T-helper 17 cell (primary cell): ENCODE data around the gene CUL1. TPM values are rescaled to one million over a fixed set of nuclear protein-coding genes. Genes with fewer than 3 reads are reported as not detected.

Experiments used
- ATAC-seq: fragments of 150-1000 bp; cut with Tn5 transposase; 2 replicates; pipeline ENCODE4 v1.10.0; 2021; ENCODE audit warnings: mild to moderate bottlenecking, moderate library complexity
- DNase-seq, 3 donors: peaks; one replicate each; pipeline versions ENCODE4 v3.0.0 to v3.0.0-alpha.2; 2020 to 2021
- H3K9me3 ChIP-seq: one replicate; pipeline ENCODE4 v1.7.0; 2013; ENCODE audit warnings: low read length, mild to moderate bottlenecking; ENCODE audit not compliant: control insufficient read depth, poor library complexity, severe bottlenecking
- H3K27ac Mint-ChIP-seq: one replicate; pipeline ENCODE4 v1.8.0; 2022; ENCODE audit warnings: mild to moderate bottlenecking, moderate library complexity, mixed read lengths
- H3K27me3 Mint-ChIP-seq: one replicate; pipeline ENCODE4 v1.8.0; 2022; ENCODE audit warnings: mixed read lengths
- H3K36me3 Mint-ChIP-seq: one replicate; pipeline ENCODE4 v1.8.0; 2022; ENCODE audit warnings: low read depth, mixed read lengths
- H3K4me1 Mint-ChIP-seq: one replicate; pipeline ENCODE4 v1.8.0; 2022; ENCODE audit warnings: mild to moderate bottlenecking, mixed read lengths
- H3K4me3 Mint-ChIP-seq: one replicate; pipeline ENCODE4 v1.8.0; 2022; ENCODE audit warnings: mild to moderate bottlenecking, moderate library complexity, mixed read lengths
- total RNA-seq, 4 donors: library from RNA in 2 of 4; stranded (reverse) in 2 of 4; gene quantifications; one replicate each; pipeline ENCODE4 v1.2.3 and lab custom pipeline; 2022 to 2026

The CUL1 gene
- total RNA-seq, 2 donors from 2014 or later: 39.7 to 41.4 TPM

DNA sequence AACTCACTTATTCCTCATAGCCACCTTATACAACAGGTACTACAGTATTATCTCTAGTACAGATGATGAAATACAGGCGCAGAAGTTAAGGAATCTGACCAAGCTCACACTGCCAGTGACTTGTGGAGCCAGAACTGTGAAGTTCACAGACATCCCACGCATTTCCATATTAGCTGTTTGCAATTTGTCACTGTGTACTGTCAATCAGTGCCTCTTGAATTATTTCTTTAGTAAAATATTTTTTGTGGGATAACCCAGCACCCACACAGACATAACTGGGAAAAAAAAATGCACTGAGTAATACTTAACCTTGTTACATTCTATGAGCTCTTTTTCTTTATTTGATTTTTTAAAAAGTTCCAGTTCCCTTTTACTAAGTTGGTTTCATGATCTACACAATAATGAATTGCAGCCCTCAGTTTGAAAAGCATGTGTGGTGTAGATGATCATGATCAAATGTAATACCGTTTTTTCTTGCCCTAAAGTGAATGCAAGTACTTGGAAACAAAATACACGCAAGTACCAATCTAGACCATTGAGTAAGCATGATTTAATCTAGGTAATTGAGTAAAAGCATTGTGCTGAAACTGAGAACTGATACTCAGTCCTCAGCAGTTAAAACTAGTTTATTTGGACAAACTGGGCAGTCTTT, 14.1 kb downstream of the CUL1 start:
- peaks cover 56% of the 10 kb centered on the region for H3K4me1 Mint-ChIP-seq

DNA sequence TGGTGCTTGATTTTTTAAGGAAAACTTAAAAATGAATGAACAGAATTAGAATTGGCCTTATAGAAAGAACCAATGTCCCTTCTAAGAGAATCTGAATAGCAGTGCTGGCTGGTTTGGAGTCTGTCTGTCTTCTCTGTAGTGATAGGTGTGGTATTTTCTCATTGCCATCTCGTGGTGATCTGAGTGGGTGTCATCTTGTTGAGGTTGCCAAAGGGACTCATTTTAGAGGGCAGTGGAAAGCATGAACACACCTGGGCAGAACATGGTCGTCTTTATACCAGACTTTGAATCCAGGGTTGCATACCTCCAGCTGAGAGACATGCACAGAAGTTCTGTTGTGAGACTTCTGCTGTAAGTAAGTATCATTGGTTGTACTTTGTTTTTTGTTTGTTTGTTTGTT, 15.8 kb downstream of the CUL1 start:
- Mint-ChIP-seq H3K4me1 (peaks cover 52% of the 10 kb centered on the region), H3K27me3 (no peaks in the 10 kb centered on the region), H3K27ac (peak overlapping the region; percentile 3), H3K4me3 (peak overlapping the region; percentile 21), H3K36me3 (no peaks in the 10 kb centered on the region)
- DNase-seq: no peak
- no peaks in the 10 kb centered on the region for H3K9me3 ChIP-seq
- ATAC-seq: no peak

More for the DNA sequence above, 14.1 kb downstream of the CUL1 start:
- no peak overlapping the region for H3K4me3 Mint-ChIP-seq
- ATAC-seq (no peak), DNase-seq (no peak)
- H3K36me3 Mint-ChIP-seq: no peaks in the 10 kb centered on the region
- H3K27me3 Mint-ChIP-seq: no peaks in the 10 kb centered on the region
- H3K9me3 ChIP-seq: no peaks in the 10 kb centered on the region
- H3K27ac Mint-ChIP-seq: peak overlapping the region; percentile 3

DNA sequence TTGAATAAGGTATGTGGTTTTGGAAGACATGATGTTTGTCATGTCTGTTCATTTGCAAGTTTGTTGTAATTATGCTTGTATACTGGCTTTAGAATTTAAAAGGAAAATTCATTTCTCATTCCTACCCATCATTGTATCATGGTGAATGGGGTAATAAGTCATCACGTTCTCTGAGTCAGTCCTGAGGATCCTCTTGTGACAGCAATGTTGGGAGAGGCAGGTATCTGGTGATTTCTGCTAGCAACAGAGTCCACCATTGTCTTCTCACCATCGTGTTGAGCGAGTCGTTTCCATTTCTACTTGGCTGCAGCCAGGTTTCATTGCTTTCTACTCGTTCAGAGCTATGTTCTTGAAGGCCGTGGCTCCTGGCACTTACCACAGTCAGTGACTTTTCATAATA, 16.3 kb downstream of the CUL1 start:
- Mint-ChIP-seq H3K4me1 (peaks cover 53% of the 10 kb centered on the region), H3K4me3 (peak overlapping the region; percentile 3), H3K27ac (no peak overlapping the region), H3K27me3 (no peaks in the 10 kb centered on the region), H3K36me3 (no peaks in the 10 kb centered on the region)
- no peak for ATAC-seq
- DNase-seq: no peak
- no peaks in the 10 kb centered on the region for H3K9me3 ChIP-seq

DNA sequence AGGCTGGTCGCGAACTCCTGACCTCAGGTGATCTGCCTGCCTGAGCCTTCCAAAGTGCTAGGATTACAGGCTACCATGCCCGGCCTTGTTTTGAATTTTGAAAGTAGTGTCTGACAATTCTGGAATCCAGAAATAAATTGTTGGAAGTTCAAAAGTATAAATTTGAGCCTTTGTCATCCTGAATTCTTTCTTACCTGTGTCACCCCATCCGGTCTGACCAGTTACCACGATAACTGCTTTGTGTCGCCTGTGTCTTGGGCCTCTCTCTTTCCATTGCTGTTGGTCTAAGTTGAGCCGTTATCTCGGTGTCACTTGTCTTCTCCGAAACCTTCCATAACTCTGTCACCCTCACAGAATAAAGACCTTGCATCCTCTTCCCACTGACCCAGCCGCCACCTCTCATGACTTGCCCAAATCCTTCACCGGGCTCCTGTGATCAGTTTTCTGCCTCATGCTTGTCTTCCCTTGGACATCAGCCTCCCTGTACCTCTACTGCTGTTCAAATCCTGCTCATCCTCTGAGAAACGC, 18.6 kb downstream of the CUL1 start:
- Mint-ChIP-seq H3K4me3 (no peak overlapping the region), H3K4me1 (peaks cover 57% of the 10 kb centered on the region)

DNA sequence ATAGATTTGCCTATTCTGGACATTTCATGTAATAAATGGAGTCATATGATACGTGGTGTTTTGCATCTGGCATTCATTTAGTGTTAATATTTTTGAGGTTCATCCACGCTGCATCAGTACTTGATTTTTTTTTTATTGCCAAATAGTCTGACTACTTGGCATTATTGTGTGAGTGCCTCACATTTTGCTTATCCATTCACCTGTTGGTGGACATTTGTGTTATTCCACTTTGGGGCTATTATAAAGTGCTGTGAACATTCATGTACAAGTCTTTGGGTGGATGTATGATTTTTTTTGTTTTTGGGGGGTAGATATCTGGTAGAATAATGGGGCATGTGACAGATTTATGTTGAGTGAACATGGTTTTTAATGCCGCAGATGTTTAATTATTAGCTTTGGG, 19.7 kb downstream of the CUL1 start:
- DNase-seq (no peak), ATAC-seq (no peak)
- Mint-ChIP-seq H3K27me3 (no peaks in the 10 kb centered on the region), H3K36me3 (no peaks in the 10 kb centered on the region), H3K4me1 (peaks cover 58% of the 10 kb centered on the region), H3K4me3 (no peak overlapping the region), H3K27ac (no peak overlapping the region)
- H3K9me3 ChIP-seq: no peaks in the 10 kb centered on the region

More for the DNA sequence above, 18.6 kb downstream of the CUL1 start:
- H3K9me3 ChIP-seq: no peaks in the 10 kb centered on the region
- Mint-ChIP-seq H3K27me3 (no peaks in the 10 kb centered on the region), H3K36me3 (no peaks in the 10 kb centered on the region), H3K27ac (no peak overlapping the region)
- no peak for ATAC-seq
- DNase-seq: no peak

DNA sequence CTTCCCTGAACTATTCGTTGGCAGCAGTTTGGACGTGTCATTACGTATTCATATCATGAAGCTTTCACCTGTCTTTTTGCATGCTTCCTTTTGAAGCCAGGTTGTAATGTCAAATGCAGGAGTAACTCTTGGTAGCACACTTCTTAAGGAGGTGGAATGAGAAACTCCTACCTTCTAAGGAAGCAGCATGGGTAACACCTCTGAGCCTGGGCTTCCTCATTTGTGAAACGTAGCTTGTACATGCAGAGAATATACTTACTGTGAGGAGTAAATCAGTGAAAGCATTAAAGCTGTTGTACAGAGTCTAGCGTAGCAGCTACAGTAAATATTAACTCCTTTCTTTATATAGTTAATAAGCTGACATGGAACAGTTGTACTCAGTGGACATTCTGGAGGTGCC, 21.1 kb downstream of the CUL1 start:
- no peaks in the 10 kb centered on the region for H3K9me3 ChIP-seq
- Mint-ChIP-seq H3K27ac (peak overlapping the region; percentile 25), H3K4me3 (peak overlapping the region; percentile 49), H3K27me3 (no peaks in the 10 kb centered on the region), H3K4me1 (peaks cover 59% of the 10 kb centered on the region), H3K36me3 (no peaks in the 10 kb centered on the region)
- DNase-seq: no peak
- no peak for ATAC-seq

DNA sequence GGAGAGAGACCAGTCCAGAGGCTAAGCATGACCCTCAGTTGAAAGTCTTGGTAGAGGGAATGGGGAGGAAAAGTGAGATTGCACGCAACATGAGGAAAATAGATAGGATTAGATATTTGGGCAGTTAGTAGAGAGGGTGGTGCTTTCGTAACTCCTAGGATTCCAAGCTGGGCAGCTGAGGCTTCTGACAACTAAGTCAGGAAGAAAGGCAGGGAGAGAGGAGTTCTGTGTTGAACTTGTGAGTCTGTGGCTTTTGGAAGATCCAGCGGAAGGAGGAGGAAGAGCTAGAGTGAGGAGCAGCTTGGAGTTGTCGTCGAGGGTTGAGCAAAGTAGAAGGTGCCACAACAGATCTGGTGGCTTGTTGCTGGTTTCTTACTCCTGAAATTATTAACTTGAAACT, 21.8 kb downstream of the CUL1 start:
- Mint-ChIP-seq H3K4me3 (peak overlapping the region; percentile 49), H3K27me3 (no peaks in the 10 kb centered on the region), H3K4me1 (peaks cover 59% of the 10 kb centered on the region), H3K36me3 (no peaks in the 10 kb centered on the region), H3K27ac (peak overlapping the region; percentile 25)
- no peak for ATAC-seq
- no peaks in the 10 kb centered on the region for H3K9me3 ChIP-seq
- no peak for DNase-seq

DNA sequence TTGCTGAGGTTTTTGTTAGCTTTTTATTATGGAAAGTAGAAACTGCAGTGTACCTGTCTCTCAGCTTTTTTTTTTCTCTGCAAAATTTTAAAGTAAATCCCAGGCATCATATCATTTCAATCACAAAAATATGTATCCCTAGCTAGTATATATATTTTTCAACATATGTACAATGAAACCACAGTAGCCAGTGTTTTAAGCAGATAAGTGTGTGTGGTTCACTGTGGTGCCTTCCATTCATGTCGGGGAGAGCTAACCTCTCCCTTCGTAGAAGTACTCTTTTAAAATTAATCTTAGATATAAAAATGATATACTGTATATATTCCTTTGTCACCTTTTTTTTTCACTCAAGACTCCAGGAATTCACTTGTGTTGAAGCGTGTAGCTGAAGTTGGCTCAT, 22.7 kb downstream of the CUL1 start:
- H3K9me3 ChIP-seq: no peaks in the 10 kb centered on the region
- Mint-ChIP-seq H3K27ac (peak overlapping the region; percentile 25), H3K36me3 (no peaks in the 10 kb centered on the region), H3K4me1 (peaks cover 65% of the 10 kb centered on the region), H3K27me3 (no peaks in the 10 kb centered on the region), H3K4me3 (no peak overlapping the region)
- ATAC-seq (no peak), DNase-seq (no peak)

DNA sequence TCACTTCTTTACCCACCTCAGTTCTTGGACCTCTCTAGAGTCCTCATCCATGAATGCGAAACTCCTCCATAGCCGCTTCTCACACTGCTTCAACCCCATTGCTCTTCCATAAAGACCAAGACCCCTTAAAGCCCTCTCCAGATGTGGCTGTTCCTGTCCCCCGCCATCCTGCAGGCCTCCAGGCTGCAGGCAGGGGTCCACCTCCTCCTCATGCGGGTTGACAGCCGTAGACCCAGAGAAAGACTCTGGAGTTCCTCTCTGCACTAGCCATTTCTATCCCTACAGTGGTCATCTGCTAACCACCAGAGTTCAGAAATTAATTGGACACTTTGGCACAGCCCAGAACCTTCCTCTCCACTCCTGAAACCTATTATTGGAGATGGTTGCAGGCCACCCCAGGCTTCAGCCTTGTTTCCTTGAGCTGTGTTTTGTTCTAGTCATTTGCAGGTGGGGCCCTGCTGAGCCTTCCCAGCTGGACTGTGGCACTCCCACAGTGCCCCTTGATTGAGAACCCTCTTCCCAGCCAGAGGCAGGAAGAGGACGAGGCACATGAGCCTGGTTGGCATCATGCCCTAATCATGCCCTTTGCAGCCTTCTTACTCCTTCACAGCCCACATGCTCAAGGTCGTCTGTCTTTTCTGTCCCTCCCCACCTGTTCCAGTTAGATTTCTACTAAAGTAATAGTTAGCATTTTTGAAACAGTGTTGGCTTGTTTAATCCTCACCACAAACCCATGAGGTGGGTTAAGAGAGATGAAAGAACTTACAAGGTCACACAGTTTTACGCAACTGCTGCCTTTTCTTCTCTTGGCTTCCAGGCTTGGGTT, 23.9 kb downstream of the CUL1 start:
- Mint-ChIP-seq H3K36me3 (no peaks in the 10 kb centered on the region), H3K4me1 (peaks cover 69% of the 10 kb centered on the region), H3K27ac (peak overlapping the region; percentile 80), H3K27me3 (no peaks in the 10 kb centered on the region), H3K4me3 (peak overlapping the region; percentile 70)
- DNase-seq: no peak
- no peaks in the 10 kb centered on the region for H3K9me3 ChIP-seq
- peak; percentile 69 for ATAC-seq

DNA sequence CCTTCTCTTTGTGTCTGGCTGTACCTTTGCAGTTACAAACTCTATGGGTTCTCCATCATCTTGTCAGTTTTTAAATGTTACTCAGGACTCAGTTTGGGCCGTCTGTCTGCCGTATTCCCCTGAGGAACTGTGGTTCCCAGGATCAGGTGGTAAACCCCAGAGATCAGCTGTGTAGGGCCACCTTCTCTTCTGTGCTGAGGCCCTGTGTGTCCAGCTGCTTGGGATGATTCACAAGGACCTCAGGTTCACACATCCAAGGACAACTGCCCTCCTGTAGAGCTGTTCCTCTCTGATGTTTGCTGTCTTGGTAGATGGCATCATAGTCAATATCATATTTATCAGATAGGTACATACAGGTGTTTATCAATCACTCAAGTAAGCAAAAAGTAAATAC, 24.5 kb downstream of the CUL1 start:
- H3K4me1 Mint-ChIP-seq: peaks cover 71% of the 10 kb centered on the region
- no peaks in the 10 kb centered on the region for H3K27me3 Mint-ChIP-seq
- H3K27ac Mint-ChIP-seq: peak overlapping the region; percentile 80
- no peaks in the 10 kb centered on the region for H3K36me3 Mint-ChIP-seq
- H3K4me3 Mint-ChIP-seq: peak overlapping the region; percentile 70
- ATAC-seq: peak; percentile 12
- no peaks in the 10 kb centered on the region for H3K9me3 ChIP-seq
- no peak for DNase-seq

DNA sequence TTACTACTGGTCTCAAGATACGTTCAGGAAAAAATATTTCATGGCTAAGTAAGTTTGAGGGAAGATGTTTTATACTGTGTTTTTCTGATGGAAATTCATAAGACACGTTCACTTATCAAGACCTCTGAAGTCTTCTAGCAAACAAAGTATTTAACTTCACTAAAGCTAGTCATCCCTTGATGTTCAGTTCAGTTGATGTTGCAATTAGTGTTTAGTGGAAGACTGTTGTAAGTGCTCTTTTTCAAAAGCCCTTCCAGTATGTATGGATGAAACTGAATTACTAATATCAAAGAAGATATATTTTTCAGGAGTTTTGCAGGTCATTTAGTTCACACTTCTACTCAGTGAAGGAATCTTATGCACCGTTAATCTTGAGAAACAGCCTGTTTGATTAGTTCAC, 25.1 kb downstream of the CUL1 start:
- no peak overlapping the region for H3K27ac Mint-ChIP-seq
- peaks cover 70% of the 10 kb centered on the region for H3K4me1 Mint-ChIP-seq
- H3K4me3 Mint-ChIP-seq: no peak overlapping the region
- no peak for ATAC-seq
- no peaks in the 10 kb centered on the region for H3K36me3 Mint-ChIP-seq
- H3K27me3 Mint-ChIP-seq: no peaks in the 10 kb centered on the region
- no peaks in the 10 kb centered on the region for H3K9me3 ChIP-seq
- DNase-seq: no peak

DNA sequence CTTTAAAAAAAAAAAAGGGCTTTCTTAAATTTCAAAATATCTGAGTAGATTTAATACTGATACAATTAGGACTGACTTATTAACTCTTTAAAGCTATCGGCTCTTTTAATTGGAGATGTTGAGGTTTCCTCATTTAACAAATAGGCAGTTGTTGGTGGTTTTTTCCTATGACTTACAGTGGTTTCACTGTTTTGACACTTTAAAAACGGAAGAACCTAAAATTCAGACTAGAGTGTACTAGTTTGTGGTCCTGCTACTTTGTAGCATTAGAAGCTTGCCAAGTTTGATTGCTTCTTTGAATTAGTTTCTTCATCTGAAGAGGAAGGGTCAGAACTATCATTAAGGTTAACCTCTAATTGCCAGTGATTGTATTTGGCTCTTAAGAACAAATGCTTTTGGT, 27.7 kb downstream of the CUL1 start:
- peak overlapping the region; percentile 72 for H3K27ac Mint-ChIP-seq
- H3K36me3 Mint-ChIP-seq: no peaks in the 10 kb centered on the region
- ATAC-seq (no peak), DNase-seq (no peak)
- no peaks in the 10 kb centered on the region for H3K9me3 ChIP-seq
- H3K4me3 Mint-ChIP-seq: no peak overlapping the region
- peaks cover 63% of the 10 kb centered on the region for H3K4me1 Mint-ChIP-seq
- no peaks in the 10 kb centered on the region for H3K27me3 Mint-ChIP-seq

DNA sequence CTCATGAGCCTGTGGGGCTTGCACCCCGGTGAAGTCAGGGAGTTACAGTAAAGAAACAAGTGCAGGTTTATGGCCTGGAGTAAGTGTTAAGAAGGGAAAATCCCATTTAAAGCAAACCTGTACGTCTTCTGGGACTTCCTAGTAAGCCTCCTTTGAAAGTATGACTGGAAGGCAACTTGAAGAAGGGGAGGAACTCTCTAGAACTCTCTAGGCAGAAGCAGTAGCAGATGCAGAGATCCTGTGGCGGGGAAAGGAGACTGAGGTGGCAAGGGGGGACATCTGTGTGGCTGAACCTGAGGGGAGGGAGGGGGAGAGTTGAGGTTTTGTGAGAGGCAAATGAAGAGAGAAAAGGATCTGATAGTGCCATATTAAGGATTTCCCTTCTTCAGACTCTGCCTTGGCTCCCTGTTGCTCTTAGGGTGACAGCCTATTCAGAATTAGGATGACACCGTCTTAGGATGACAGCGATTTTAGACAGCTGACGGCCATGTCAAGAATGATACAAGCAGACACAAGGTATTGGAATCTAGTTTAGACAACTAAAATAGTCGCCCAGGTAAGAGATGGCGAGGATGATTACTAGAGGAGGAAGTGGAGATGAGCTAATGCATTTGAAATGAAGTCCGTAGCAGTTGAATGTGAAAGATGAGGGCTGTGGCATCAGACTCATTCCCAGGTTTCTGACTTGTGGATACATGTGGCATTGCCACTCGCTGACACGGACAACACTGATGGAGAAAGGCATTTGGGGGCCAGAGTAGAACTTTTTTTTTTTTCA, 29.0 kb downstream of the CUL1 start:
- DNase-seq: no peak
- Mint-ChIP-seq H3K4me1 (peaks cover 58% of the 10 kb centered on the region), H3K27me3 (no peaks in the 10 kb centered on the region), H3K36me3 (peaks cover 3% of the 10 kb centered on the region), H3K4me3 (peak overlapping the region; percentile 19), H3K27ac (peak overlapping the region; percentile 63)
- no peak for ATAC-seq
- no peaks in the 10 kb centered on the region for H3K9me3 ChIP-seq
